GM12872 (cell line): ENCODE results near the gene MSI2.

Source experiments
- TF ChIP-seq, protein P1 (sequence below): IDR thresholded peaks from 3 replicates; pipeline ENCODE4 v1.5.1; 2011; ENCODE audit warnings: low read depth, mild to moderate bottlenecking, low read length, moderate library complexity; ENCODE audit not compliant: insufficient read depth

Gene MSI2

GRCh38 chr17:57482657-57483056 is 226.3 kb downstream of the MSI2 start:
- TF ChIP-seq, protein P1, sequence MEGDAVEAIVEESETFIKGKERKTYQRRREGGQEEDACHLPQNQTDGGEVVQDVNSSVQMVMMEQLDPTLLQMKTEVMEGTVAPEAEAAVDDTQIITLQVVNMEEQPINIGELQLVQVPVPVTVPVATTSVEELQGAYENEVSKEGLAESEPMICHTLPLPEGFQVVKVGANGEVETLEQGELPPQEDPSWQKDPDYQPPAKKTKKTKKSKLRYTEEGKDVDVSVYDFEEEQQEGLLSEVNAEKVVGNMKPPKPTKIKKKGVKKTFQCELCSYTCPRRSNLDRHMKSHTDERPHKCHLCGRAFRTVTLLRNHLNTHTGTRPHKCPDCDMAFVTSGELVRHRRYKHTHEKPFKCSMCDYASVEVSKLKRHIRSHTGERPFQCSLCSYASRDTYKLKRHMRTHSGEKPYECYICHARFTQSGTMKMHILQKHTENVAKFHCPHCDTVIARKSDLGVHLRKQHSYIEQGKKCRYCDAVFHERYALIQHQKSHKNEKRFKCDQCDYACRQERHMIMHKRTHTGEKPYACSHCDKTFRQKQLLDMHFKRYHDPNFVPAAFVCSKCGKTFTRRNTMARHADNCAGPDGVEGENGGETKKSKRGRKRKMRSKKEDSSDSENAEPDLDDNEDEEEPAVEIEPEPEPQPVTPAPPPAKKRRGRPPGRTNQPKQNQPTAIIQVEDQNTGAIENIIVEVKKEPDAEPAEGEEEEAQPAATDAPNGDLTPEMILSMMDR, result no peak

DNA sequence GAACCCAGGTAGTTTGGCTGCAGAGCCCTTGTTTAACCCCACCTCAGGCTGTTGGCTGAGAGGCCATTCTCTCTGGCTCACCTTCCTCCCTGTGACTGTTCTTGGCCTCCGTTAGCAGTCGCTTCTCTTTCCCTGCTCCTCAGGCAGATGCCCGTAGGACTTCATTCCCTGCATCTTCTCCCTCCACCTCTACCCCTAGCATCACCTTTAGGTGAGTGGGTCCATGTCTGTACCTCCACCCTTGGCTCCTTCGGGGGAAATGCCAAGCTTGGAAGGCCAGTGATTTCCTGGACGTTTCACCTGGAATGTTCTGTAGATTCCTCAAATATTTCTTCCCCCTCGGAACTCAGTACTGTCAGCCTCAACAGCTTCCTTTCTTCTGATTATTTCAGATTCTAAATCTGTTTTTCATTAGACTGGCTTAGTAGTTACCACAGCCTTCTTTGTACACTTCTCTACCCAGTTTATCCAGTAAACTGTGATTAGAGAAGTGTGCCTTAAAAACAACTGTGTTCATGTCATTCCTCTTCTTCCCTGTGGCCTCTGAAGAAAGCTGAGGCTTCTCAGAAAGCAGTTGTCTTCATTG is 227.9 kb downstream of the MSI2 start:
- TF ChIP-seq, protein P1, result no peak

GRCh38 chr17:57484826-57485565 is 228.7 kb downstream of the MSI2 start:
- TF ChIP-seq, protein P1, result no peak

- TF ChIP-seq, protein P1, result no peak
These were observed 229.2 kb downstream of the MSI2 start for GRCh38 chr17:57485566-57485865.

- TF ChIP-seq, protein P1, result no peak
These were observed 229.9 kb downstream of the MSI2 start for GRCh38 chr17:57485916-57486881.

GRCh38 chr17:57486882-57487301 is 230.6 kb downstream of the MSI2 start:
- TF ChIP-seq, protein P1, result no peak

- TF ChIP-seq, protein P1, result no peak
These were observed 231.2 kb downstream of the MSI2 start for GRCh38 chr17:57487573-57487972.
